ENCODE measurements around the gene LRRC59.

- no peak for TF ChIP-seq CTCF (IDR thresholded peaks at IDR 0.05; ENCODE audit: insufficient read depth, low read depth, low read length)
- no peak for TF ChIP-seq EZH2 (IDR thresholded peaks at IDR 0.05; ENCODE audit: insufficient read depth, low read length)
Measured at GRCh38 chr17:50350733-50351132, 46.6 kb downstream of the LRRC59 start.
